OCI-LY3 (cell line): Measurements from ENCODE around the gene BBS2.

Experiments used
- H2AFZ ChIP-seq: fragments of 200-600, 300-600 bp; shearing (Covaris generic); 2 replicates; pipeline ENCODE4 v1.6.0; 2014; ENCODE audit warnings: antibody characterized with exemption, low read depth, low read length
- H3K27ac ChIP-seq: fragments of 200-600, 300-600 bp; sonication (generic); 2 replicates; pipeline ENCODE4 v1.5.1; 2014; ENCODE audit warnings: mild to moderate bottlenecking, low read length, moderate library complexity, mixed read lengths
- H3K27me3 ChIP-seq: fragments of 200-600, 300-600 bp; sonication (generic); 2 replicates; pipeline ENCODE4 v1.6.1; 2014; ENCODE audit warnings: low read depth, low read length, mixed read lengths
- H3K36me3 ChIP-seq: fragments of 200-600, 300-600 bp; sonication (generic); replicated peaks from 2 replicates; pipeline ENCODE3; 2014; ENCODE audit warnings: low read depth, low read length, mixed read lengths
- H3K4me1 ChIP-seq: fragments of 300-600, 200-600 bp; sonication (generic); 2 replicates; pipeline ENCODE4 v1.6.1; 2014; ENCODE audit warnings: low read length, mixed read lengths
- H3K4me2 ChIP-seq: fragments of 200-600, 300-600 bp; sonication (generic); 2 replicates; pipeline ENCODE4 v1.6.1; 2014; ENCODE audit warnings: low read length, mixed read lengths
- H3K4me3 ChIP-seq: fragments of 300-600, 200-600 bp; sonication (generic); 2 replicates; pipeline ENCODE4 v1.5.1; 2014; ENCODE audit warnings: antibody characterized with exemption, mild to moderate bottlenecking, low read length, moderate library complexity
- H3K79me2 ChIP-seq: fragments of 300-600, 200-600 bp; shearing (Covaris generic); 2 replicates; pipeline ENCODE4 v1.6.1; 2014; ENCODE audit warnings: mild to moderate bottlenecking, low read length, mixed read lengths
- H3K9ac ChIP-seq: fragments of 300-600, 200-600 bp; shearing (Covaris generic); 2 replicates; pipeline ENCODE4 v1.6.0; 2014; ENCODE audit warnings: mild to moderate bottlenecking, low read length, moderate library complexity
- H3K9me3 ChIP-seq: fragments of 200-600, 300-600 bp; shearing (Covaris generic); 2 replicates; pipeline ENCODE4 v1.6.1; 2014; ENCODE audit warnings: low read length, mixed read lengths; ENCODE audit not compliant: insufficient read depth
- H4K20me1 ChIP-seq: fragments of 200-600, 300-600 bp; sonication (generic); 2 replicates; pipeline ENCODE4 v1.6.1; 2016; ENCODE audit warnings: low read length, mixed read lengths; ENCODE audit not compliant: insufficient read depth
- EZH2phosphoT487 ChIP-seq: fragments of 200-600 bp; shearing (Covaris generic); IDR thresholded peaks from 2 replicates; pipeline ENCODE4 v1.6.1; 2018; ENCODE audit warnings: antibody characterized with exemption, mixed run types, low read depth
- TF ChIP-seq, protein P1 (sequence below): fragments of 200-600, 300-600 bp; sonication (generic); IDR thresholded peaks from 2 replicates; pipeline ENCODE4 v1.5.1; 2014; ENCODE audit warnings: antibody characterized with exemption, low read length, low read depth

BBS2 gene

DNA sequence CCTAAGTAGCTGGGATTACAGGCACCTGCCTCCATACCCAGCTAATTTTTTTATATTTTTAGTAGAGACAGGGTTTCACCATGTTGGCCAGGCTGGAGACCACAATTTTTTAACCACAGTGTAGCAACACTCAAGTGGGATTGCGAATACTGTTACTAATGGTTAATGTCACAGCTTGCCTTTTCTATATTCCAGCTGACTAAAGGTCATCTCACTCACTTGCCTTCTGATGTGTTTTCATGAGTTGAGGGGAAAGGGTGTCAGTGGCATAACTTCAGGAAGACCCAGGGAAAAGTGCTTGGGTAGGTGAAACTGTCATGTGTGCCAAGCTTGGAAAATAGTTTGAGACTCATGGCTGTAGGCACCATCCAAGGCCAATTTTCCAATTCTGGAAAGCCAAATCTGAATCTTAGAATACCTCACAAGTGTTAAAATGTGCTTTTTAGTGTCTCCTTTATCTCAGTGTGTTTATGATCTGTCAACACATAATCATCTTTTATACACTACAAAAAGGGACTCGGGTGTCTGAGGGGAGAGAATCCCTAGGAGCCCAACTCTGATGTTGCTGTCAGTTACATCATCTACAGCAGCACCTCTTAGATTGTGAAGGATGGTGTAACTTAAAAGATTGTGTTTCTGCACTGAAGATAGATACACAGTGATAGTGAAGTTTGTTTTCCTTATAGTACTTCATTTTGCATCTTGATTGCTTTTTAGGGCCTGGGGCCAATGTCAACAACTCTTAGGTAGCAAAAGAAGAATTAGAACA lies 41.4 kb downstream of the BBS2 start:
- TF ChIP-seq, protein P1, sequence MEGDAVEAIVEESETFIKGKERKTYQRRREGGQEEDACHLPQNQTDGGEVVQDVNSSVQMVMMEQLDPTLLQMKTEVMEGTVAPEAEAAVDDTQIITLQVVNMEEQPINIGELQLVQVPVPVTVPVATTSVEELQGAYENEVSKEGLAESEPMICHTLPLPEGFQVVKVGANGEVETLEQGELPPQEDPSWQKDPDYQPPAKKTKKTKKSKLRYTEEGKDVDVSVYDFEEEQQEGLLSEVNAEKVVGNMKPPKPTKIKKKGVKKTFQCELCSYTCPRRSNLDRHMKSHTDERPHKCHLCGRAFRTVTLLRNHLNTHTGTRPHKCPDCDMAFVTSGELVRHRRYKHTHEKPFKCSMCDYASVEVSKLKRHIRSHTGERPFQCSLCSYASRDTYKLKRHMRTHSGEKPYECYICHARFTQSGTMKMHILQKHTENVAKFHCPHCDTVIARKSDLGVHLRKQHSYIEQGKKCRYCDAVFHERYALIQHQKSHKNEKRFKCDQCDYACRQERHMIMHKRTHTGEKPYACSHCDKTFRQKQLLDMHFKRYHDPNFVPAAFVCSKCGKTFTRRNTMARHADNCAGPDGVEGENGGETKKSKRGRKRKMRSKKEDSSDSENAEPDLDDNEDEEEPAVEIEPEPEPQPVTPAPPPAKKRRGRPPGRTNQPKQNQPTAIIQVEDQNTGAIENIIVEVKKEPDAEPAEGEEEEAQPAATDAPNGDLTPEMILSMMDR = no peak
- H3K4me2 ChIP-seq = no peak overlapping the region
- H3K27me3 ChIP-seq = no peaks in the 10 kb centered on the region
- H3K36me3 ChIP-seq = peaks cover 34% of the 10 kb centered on the region
- no peaks in the 10 kb centered on the region for H3K4me1 ChIP-seq
- no peaks in the 10 kb centered on the region for H4K20me1 ChIP-seq
- H3K79me2 ChIP-seq = no peaks in the 10 kb centered on the region
- no peak overlapping the region for H3K4me3 ChIP-seq
- no peaks in the 10 kb centered on the region for H3K9me3 ChIP-seq
- H3K9ac ChIP-seq = no peak overlapping the region
- H3K27ac ChIP-seq = no peak overlapping the region
- H2AFZ ChIP-seq = no peak overlapping the region

- Histone ChIP-seq H3K4me2 (no peak overlapping the region), H3K4me3 (no peak overlapping the region), H4K20me1 (no peaks in the 10 kb centered on the region), H3K36me3 (peaks cover 40% of the 10 kb centered on the region), H3K4me1 (no peaks in the 10 kb centered on the region), H3K79me2 (no peaks in the 10 kb centered on the region), H3K27ac (no peak overlapping the region), H3K27me3 (no peaks in the 10 kb centered on the region), H3K9ac (no peak overlapping the region), H3K9me3 (no peaks in the 10 kb centered on the region), H2AFZ (no peak overlapping the region)
- TF ChIP-seq EZH2phosphoT487 = no peak
- TF ChIP-seq, protein P1 = no peak
Measured at GRCh38 chr16:56477096-56477878, 42.5 kb downstream of the BBS2 start.

DNA sequence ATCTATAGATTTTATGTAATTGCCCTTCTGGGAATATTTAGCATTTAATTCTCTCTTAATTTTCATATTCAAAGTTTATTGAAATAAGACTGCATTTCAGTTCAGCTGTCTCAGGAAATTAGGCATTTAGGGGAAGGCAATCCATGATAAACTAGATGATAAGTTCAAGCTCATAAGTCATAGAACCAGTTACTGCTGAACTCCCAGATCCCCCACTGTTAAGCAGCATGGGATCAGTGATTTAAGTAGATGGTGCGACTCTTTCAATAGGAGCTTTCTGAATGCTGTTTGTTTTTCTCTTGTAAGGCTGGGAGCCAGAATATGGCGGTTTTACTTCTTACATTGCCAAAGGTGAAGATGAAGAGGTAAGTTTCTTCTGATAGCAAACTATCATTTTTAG lies 44.6 kb downstream of the BBS2 start:
- Histone ChIP-seq H3K9ac (no peak overlapping the region), H2AFZ (no peak overlapping the region), H3K36me3 (peaks cover 56% of the 10 kb centered on the region), H4K20me1 (no peaks in the 10 kb centered on the region), H3K4me3 (no peak overlapping the region), H3K27me3 (no peaks in the 10 kb centered on the region), H3K9me3 (no peaks in the 10 kb centered on the region), H3K79me2 (no peaks in the 10 kb centered on the region), H3K27ac (no peak overlapping the region), H3K4me2 (no peak overlapping the region), H3K4me1 (no peaks in the 10 kb centered on the region)
- TF ChIP-seq EZH2phosphoT487 = no peak
- TF ChIP-seq, protein P1 = no peak

DNA sequence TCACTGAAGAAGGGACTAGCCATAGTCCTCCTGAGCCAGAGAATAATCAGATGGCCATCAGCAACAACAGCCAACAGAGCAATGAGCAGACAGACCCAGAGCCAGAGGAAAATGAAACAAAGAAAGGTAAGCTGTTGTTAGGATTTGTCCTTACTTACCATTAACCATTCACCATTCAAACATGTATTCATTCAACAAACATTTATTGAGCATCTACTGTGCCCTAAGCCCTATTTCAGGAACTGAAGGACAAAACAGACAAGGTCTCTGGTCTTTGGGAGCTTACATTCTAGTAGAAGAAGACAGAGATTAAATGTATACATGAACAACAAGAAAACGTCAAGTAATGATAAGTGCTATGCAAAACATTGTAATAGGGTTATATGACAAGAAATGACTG lies 49.2 kb downstream of the BBS2 start:
- H3K79me2 ChIP-seq = no peaks in the 10 kb centered on the region
- H3K36me3 ChIP-seq = peaks cover 67% of the 10 kb centered on the region
- H3K4me3 ChIP-seq = no peak overlapping the region
- no peaks in the 10 kb centered on the region for H3K27me3 ChIP-seq
- no peaks in the 10 kb centered on the region for H3K4me1 ChIP-seq
- no peaks in the 10 kb centered on the region for H4K20me1 ChIP-seq
- H3K9ac ChIP-seq = no peak overlapping the region
- H2AFZ ChIP-seq = no peak overlapping the region
- no peak overlapping the region for H3K4me2 ChIP-seq
- H3K9me3 ChIP-seq = no peaks in the 10 kb centered on the region
- no peak overlapping the region for H3K27ac ChIP-seq
- TF ChIP-seq EZH2phosphoT487 = no peak
- TF ChIP-seq, protein P1 = no peak
